ENCODE data around the gene CTNNA3. TPM values are rescaled to one million over a fixed set of nuclear protein-coding genes. Genes with fewer than 3 reads are reported as not detected.

CTNNA3 gene
- total RNA-seq, 1 experiment from 2014 or later: not detected

- Mint-ChIP-seq H3K4me3 (ENCODE audit: low read depth, unreplicated experiment) (no peak overlapping the region), H3K9me3 (ENCODE audit: low read depth, unreplicated experiment) (peaks cover 10% of the 10 kb centered on the region), H3K27me3 (ENCODE audit: unreplicated experiment) (no peaks in the 10 kb centered on the region), H3K4me1 (ENCODE audit: low read depth, unreplicated experiment) (no peaks in the 10 kb centered on the region), H3K36me3 (ENCODE audit: insufficient read depth, unreplicated experiment) (no peaks in the 10 kb centered on the region), H3K27ac (ENCODE audit: unreplicated experiment) (no peak overlapping the region)
- intact Hi-C loops (cut with micrococcal nuclease; ENCODE audit: unreplicated experiment): no loop called here
- TF ChIP-seq CTCF (IDR thresholded peaks at IDR 0.05; ENCODE audit: unreplicated experiment): no peak
- DNase-seq: no peak
- CTCF ChIA-PET: no interaction called here
- BruUV-seq (replicated peaks): no TSS peak
Measured at GRCh38 chr10:67175354-67175753, 520.6 kb downstream of the CTNNA3 start.

GRCh38 chr10:67173787-67174186 is 522.2 kb downstream of the CTNNA3 start:
- no peak for TF ChIP-seq CTCF (IDR thresholded peaks at IDR 0.05; ENCODE audit: unreplicated experiment)
- Mint-ChIP-seq H3K4me1 (ENCODE audit: low read depth, unreplicated experiment) (no peaks in the 10 kb centered on the region), H3K27me3 (ENCODE audit: unreplicated experiment) (no peaks in the 10 kb centered on the region), H3K27ac (ENCODE audit: unreplicated experiment) (no peak overlapping the region), H3K9me3 (ENCODE audit: low read depth, unreplicated experiment) (peaks cover 10% of the 10 kb centered on the region), H3K4me3 (ENCODE audit: low read depth, unreplicated experiment) (no peak overlapping the region), H3K36me3 (ENCODE audit: insufficient read depth, unreplicated experiment) (no peaks in the 10 kb centered on the region)
- no peak for DNase-seq
- BruUV-seq (replicated peaks): no TSS peak
- CTCF ChIA-PET: no interaction called here
- intact Hi-C loops (cut with micrococcal nuclease; ENCODE audit: unreplicated experiment): no loop called here

GRCh38 chr10:67171970-67172369 is 524.0 kb downstream of the CTNNA3 start:
- Mint-ChIP-seq H3K4me3 (ENCODE audit: low read depth, unreplicated experiment) (no peak overlapping the region), H3K36me3 (ENCODE audit: insufficient read depth, unreplicated experiment) (no peaks in the 10 kb centered on the region), H3K9me3 (ENCODE audit: low read depth, unreplicated experiment) (peaks cover 12% of the 10 kb centered on the region), H3K4me1 (ENCODE audit: low read depth, unreplicated experiment) (no peaks in the 10 kb centered on the region), H3K27me3 (ENCODE audit: unreplicated experiment) (no peaks in the 10 kb centered on the region), H3K27ac (ENCODE audit: unreplicated experiment) (no peak overlapping the region)
- BruUV-seq (replicated peaks): no TSS peak
- TF ChIP-seq CTCF (IDR thresholded peaks at IDR 0.05; ENCODE audit: unreplicated experiment): no peak
- CTCF ChIA-PET: no interaction called here
- no peak for DNase-seq
- intact Hi-C loops (cut with micrococcal nuclease; ENCODE audit: unreplicated experiment): no loop called here

GRCh38 chr10:67156239-67156638 is 539.8 kb downstream of the CTNNA3 start:
- DNase-seq: no peak
- peaks cover 8% of the 10 kb centered on the region for H3K9me3 Mint-ChIP-seq (ENCODE audit: low read depth, unreplicated experiment)
- H3K4me3 Mint-ChIP-seq (ENCODE audit: low read depth, unreplicated experiment): no peak overlapping the region
- no peaks in the 10 kb centered on the region for H3K27me3 Mint-ChIP-seq (ENCODE audit: unreplicated experiment)
- no TSS peak for BruUV-seq (replicated peaks)
- no peaks in the 10 kb centered on the region for H3K36me3 Mint-ChIP-seq (ENCODE audit: insufficient read depth, unreplicated experiment)
- H3K4me1 Mint-ChIP-seq (ENCODE audit: low read depth, unreplicated experiment): no peaks in the 10 kb centered on the region
- TF ChIP-seq CTCF (IDR thresholded peaks at IDR 0.05; ENCODE audit: unreplicated experiment): no peak
- H3K27ac Mint-ChIP-seq (ENCODE audit: unreplicated experiment): no peak overlapping the region
- CTCF ChIA-PET: no interaction called here
- intact Hi-C loops (cut with micrococcal nuclease; ENCODE audit: unreplicated experiment): loop anchor here (10.0 kb wide), 1 partner anchor 161 kb away; no protein-coding TSS in a partner anchor
